ENCODE measurements around the gene CDK14.

The CDK14 gene

DNA sequence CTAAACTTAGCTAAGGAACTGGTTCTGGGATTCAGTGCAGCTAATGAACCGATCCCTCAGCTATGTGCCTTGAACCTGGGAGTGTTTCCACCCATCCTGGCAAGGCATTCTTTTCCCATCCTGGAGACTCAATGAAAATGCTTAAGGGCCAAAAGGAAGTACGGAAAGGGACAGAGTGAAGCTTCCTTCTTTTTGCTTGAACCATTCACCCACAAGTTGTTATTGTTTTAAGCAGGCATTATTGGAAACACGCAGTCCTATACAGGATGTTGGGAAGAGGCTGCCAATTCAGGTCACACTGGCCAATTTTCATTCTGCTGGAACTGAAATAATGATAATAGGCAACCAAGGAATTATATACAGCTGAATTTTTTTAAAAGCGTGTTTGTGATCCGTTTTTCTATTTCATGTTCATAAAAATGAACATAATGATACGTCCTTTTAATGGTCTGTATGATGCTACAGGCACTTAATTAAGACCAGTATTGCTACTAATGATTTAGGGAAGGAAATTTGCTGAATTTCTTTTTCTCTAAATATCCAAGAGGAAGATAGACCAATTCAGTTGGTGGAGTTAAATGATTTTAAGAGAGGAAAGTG, 610.3 kb downstream of the CDK14 start:
- DNase-seq (ENCODE audit: low spot score) = no peak

DNA sequence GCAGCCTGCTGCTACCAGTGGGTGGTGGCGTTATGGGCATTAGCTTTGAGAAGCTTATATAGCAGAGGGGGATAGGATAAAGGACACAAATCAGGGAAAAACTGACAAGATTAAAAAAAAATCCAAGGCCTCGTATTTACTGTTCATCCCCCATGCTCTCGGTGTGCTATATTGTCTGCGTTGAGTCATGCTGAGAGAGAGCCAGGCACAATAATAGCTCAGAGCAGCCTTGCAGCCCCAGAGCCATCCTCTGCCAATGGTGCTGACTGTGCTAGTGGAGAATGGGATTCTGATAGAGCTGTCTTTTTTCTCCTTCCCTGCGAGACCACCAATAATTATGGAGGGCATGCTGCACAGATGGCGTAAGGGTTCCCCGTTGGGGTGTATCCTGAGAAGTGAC, 616.5 kb downstream of the CDK14 start:
- no peak for DNase-seq (ENCODE audit: low spot score)

DNA sequence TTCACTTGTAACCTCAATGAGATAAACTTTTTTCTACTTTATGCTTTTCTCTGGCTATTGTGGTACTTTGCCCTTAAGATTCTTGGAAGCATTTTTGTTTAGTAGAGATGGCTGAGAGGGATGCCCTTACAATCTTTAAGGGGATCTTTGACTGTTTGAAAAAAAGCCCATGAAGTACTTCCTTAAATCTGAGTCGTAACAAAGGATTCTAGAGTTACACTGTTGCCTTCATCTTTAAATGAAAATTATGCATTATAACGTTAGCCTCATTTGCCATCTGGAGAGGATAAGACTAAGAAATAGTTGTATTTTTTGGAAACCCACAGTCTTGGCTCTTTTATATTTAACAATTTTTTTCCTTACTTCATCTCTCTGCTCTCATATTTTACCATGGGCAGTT, 630.3 kb downstream of the CDK14 start:
- DNase-seq (ENCODE audit: low spot score) = no peak

DNA sequence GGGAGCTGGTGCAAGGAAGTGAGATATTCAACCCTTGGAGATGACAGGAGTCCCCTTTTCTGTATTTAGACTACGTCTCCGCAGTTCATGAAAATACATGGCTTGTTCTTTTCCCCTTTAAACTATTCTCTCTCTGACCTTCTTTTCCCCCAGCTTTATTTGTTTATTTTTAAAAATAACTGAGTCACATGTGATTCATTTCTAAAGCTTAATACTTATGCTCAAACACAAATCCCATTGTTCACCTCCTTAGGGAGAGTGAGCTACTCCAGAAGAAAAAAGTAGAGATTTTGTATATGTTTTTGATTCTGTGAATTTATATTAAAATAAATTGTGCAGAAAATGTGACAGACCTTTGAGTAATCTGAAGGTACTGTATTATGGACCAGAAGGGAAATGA, 632.2 kb downstream of the CDK14 start:
- no peak for DNase-seq (ENCODE audit: low spot score)

DNA sequence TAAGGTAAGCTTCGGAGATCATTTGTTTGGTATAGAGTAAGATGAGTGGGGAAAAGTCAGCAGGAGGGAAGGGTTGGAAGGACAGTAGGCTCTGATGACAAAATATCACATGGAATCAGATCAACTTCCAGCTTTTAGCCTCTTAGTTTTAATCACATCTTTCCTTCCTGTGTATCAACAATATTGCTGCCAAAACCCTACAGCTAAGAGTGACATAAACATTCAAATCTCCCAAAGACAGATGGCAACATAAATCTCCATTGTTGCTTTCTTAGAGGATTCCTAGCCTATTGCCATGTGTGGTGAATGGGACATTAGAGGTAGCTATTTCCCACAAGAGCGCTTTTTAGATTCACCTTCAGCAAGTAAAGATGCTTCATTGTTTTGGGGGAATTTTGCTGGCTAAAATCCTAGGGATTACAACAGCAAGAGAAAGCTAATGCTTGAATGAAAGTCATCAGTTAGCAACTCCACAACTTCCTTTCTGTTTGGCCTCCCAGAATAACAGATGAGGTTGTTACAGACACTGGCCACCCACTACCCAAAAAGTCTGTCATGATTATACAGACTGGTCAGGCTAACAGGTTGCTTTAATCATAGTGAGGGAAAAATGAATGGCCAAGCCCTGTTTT, 632.9 kb downstream of the CDK14 start:
- DNase-seq (ENCODE audit: low spot score) = no peak

DNA sequence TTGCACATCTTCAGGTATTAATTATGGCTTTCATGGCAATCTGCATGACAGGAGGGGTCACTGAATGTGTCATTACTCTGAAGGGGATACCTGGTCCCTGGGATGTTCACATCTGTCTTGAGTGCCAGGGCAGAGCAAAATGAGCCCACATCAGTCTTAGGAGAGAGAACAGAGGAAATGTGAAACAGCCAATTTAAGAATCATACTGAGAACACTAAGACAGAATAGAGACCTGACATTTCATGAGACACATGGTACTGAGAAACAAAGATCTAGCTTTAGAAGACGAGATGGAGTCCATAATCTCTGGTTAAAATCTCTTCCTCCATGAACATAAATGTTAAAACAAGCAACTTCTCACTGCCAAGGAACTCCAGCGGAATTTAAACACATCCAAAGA, 634.0 kb downstream of the CDK14 start:
- no peak for DNase-seq (ENCODE audit: low spot score)

DNA sequence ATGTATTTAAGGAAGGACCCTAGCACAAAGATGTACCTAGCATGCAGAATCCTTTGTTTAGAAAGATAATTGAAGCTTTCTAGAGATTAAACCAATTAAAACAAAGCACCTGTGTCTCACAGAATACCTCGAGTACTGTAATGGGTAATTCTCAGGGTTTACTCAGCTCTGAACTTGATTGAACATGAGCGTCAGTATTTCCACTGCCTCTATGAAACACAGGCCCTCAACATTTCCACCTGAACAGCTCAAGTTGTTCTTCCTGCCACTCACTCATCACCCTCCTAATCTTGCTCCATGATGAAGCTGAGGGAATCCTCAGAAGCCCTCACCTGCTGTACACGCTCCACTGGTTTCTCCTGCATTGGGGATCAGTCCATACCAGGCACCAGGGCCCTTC, 634.4 kb downstream of the CDK14 start:
- no peak for DNase-seq (ENCODE audit: low spot score)

DNA sequence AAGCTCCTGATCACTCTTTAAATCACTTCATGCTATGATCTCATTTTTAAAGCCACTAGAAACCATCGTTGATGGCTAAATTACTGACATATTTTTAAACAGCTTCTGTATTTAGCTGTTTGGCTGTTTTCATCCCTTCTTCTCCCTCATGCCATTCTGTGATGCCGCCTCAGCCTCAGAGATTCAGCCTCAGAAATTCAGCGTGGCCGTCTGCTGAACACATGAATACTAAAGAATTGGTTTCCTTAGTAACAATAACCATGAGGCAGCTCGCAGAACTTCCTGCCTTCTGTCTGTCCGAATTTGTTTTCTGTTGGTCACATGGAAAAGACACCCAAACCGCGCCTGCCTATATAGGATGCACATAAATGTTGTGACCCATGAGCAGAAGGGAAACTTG, 637.1 kb downstream of the CDK14 start:
- DNase-seq (ENCODE audit: low spot score) = no peak

DNA sequence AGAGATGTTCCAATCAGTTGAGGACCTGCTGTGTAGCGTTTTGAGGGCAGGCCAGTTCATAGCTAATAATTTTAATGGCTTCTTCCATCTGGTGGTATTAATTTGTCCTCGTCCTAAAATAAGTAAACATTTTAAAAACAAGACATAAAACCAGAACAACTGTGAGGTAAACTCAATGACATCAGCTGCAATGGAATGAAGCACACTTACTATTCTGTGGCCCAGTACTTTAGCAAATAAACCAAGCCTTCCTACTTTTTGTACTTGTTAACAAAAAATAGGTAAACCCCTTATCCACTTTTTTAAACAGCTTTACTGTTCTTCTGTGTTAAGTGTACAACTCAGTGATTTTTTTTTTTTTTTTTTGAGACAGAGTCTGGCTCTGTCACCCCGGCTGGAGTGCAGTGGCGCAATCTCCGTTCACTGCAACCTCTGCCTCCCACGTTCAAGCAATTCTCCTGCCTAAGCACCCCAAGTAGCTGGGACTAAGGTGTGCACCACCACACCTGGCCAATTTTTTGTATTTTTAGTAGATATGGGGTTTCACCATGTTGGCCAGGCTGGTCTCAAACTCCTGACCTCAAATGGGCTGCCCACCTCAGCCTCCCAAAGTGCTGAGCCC, 639.2 kb downstream of the CDK14 start:
- DNase-seq (ENCODE audit: low spot score) = no peak

DNA sequence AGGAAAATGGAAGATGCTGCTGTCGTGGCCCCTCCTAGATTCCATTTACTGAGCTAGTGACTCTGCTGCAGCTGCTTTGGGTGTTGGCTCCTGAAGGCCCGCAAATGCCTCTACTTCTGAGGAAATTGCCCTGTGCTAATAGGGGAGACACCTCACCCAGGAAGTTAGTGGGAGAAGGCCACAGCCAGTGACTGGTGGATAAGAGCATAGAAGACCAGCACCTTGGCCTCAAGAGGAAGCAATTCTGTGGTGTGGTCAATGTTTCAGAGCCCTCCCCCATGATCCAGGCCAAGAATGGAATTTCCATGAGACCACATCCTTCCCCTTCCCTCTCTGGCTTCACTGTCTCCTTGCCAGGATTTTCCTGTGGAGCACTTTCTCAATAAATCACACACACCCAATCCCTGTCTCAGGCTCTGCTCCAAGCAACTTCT, 643.1 kb downstream of the CDK14 start:
- DNase-seq (ENCODE audit: low spot score) = peak; percentile 67

DNA sequence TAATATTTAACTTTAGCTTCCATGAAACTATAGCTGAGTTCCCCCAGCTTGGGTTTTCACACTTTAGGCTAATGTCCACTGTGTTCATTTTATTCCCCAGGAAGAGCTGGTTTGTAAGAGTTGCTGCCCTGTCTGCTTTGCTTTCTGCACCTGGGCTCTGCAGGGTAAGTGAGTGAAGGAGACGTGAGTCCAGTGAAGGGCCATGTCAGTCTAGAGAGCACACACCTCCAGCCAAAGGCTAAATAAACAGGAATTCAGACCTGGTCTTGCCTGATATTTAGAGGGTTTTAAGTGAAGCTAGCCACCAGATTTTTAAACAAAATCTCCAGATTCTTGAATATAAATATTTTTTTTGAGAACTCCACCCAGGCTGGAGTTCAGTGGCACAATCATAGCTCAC, 643.7 kb downstream of the CDK14 start:
- DNase-seq (ENCODE audit: low spot score) = no peak

DNA sequence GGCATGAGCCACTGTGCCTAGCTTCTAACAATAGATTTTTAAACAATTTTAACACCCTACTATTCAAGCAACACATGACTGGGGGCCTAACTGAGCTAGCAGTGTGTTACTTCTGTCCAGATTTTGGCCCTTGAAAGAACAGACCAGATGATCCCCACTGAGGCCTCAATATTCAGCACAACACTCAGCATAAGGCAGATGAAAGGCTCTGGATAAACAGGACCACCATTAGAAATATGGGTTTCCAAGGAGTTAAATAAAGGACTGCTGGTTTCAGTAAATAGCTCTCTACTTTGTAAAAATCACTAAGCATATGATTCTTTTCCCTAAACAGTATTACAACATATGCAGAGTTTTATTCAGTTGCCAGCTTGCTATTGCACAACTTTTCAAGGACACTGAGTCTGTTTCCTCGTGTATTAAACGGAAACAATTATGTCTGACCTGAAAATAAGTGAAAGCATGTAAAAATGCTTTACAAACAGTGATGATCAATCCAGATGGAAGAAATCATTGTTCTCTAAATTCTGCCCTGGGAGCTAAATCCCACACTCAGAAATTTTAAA, 644.3 kb downstream of the CDK14 start:
- no peak for DNase-seq (ENCODE audit: low spot score)

DNA sequence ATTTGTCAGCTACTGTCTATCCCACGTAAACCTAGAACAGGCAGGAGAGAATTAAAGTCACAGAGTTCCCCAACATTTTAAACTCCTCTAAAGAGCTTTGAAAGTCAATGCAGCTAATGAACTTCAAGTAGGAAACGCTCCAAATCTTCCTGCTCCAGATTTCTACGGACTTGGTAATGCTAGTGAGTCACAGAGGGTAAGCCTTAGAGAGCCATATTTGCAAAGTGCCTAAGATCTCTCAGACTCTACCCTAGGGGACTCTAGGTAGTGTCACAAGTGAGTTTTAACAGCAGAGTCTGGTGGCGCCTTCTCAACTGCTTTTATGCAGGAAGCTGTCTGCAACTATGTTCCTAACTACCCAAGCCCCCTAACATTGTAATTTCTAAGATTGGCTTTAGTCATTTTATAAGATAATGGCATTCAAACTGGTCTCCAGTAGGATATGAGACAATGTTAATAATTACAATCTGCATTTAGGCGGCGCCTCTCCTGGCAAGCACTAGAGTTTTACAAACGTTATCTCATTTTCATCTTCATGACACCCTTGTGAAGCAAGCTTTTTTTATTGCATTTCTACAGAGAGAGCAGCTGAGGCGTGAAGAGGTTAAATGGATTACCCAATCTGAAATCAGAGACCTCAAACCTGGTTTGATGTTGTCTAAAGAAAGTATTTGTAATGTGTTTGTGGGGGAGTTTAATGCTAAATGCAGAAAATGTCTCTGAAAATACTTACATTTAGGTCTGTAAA, 646.1 kb downstream of the CDK14 start:
- DNase-seq (ENCODE audit: low spot score) = peak; percentile 42

DNA sequence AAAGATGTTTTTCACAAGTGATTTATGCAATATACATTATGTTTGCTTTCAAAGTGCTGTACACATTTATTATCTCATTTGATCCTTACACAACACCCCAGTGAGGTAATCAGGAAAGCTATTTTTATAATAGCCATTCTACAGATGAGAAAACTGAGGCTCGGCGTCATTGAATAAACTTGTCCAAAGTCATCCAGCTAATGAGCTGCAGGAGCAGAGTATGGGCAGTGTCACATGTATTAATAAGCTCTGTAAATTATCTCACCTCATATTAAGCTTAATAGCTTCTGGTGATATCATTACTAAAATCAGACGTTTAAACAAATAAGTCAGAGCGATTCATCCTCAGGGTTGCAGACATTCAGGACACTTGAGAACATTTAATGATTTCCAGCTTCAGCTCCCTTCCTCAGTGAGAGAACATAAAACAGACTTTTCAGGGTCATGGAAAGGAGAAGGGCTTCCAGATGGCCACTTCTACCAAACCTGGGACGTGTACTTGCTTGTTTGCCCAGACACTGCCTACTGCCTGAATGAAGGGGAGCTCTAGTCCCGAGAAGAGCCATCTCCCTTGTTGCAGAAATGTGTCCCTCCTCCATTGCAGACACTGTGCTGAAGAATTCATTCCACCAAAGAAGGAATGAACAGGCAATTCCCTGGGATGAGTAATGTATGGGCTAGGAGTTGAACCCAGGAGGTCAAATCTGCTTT, 647.6 kb downstream of the CDK14 start:
- DNase-seq (ENCODE audit: low spot score) = no peak

DNA sequence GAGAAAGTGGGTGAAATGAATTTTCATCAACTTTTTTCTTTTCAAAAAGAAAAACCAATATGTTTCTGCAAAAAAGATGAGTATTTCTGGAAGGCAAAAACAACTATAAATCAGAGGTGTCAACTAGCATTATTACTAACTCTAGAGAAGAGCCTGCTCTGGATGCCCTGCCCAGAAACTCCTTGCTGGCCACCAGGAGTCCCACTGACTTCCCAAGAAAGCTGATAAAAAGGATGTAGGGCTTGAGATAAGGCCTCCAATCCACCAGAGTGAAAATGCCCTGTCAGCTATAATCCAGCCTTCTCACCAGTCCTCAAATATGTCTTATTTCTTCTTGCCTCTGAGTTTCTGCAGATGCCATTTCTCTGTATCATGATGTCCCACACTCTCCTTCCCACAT, 651.4 kb downstream of the CDK14 start:
- DNase-seq (ENCODE audit: low spot score) = no peak

DNA sequence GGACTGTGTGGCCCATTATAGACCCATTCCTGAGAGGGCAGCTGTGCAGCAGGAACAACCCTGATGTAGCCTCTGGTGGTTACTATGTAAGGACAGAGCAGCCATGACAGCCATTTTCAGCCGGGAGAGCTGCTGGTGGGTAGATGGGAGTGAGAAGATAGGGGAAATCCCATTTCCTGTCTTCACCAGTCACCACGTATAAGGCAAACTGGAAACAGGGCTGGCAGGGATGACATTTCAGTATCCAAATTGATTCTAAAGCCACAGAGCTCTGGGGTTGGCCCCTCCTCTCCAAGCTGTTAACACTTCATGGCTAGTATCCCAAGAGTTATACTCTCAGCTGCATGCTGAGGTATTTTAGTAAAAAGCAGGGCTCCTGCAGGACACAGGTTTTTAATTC, 652.9 kb downstream of the CDK14 start:
- no peak for DNase-seq (ENCODE audit: low spot score)

DNA sequence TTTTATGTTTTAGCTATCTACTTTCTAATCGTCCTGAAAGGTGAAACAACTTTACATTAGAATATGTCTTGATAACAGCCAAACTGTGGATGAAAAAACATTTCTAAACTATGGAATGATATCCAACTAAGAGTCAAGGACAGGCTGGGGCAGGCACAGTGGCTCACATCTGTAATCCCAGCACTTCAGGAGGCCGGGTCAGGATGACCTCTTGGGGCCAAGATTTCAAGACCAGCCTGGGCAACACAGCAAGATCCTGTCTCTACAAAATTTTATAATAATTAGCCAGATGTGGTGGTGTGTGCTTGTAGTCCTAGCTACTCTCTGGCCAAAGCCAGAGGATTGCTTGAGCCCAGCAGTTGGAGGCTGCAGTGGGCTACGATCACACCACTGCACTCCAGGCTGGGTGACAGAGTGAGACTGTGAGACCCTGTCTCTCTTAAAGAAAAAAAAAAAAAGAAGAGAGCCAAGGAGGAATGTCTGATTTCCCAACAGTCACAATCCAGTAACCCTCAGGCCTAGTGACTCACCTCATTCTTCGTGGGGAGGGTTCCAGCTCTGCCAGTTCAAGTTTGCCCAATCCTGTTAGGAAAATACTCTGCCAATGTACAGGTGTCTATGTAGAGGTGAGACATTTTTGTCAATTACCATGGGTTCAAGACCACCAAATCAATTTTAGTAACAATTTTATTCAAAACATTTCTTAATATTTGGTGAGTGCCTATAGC, 653.5 kb downstream of the CDK14 start:
- peak; percentile 15 for DNase-seq (ENCODE audit: low spot score)

DNA sequence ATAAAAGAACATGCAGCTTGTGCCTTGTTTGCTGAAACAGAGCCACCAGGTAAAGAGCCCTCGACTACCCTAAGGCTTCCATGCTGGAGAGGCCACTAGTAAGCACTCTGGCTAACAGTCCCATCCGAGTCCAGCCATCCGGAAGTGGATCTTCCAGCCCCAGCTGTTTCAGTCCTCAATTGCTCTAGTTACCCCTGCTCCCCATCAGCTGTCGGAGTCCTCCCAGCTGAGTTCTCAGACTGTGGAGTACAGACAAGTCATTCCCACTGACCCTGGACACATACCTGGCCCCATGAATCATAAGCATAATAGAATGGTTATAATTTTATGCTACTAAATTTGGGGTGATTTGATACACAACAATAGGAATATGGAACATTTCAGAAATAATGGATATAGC, 654.6 kb downstream of the CDK14 start:
- no peak for DNase-seq (ENCODE audit: low spot score)

DNA sequence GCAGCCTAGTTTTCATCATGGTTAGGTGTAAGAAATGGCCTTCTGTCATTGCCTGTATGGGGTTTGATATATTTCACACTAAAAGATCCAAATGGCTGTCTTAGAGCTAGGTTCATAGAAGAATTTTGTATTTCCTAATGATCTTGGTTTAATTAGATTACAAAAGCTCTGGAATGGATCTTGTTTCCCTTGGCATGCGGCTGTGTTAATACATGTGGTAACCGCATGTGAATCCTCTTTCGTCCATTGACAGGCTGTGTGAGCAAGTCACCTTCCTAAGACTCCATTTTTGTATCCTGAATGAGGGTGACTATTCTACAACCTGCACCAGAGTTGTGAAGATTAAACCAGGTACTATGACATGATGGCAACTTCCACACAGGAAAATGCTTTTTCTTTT, 655.8 kb downstream of the CDK14 start:
- no peak for DNase-seq (ENCODE audit: low spot score)

All from LoVo (cell line).